ENCODE measurements around the gene FOXI1.

DNA sequence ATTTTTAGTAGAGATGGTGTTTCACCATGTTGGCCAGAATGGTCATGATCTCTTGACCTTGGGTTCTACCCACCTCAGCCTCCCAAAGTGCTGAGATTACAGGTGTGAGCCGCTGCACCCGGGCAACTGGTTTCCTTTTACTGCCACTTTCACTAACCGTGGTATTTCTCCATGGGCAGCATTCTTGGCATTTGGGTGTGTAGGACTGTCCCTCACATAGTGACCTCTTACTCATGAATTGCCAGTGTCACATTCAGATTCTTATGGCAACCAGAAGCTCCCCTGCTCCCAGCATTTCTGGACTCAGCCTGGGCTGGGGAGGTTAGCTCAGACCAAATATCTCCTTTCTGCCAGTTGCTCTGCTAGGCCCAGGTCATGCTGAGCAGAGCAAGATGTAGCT, 50.1 kb downstream of the FOXI1 start:
- TF ChIP-seq, protein P1, sequence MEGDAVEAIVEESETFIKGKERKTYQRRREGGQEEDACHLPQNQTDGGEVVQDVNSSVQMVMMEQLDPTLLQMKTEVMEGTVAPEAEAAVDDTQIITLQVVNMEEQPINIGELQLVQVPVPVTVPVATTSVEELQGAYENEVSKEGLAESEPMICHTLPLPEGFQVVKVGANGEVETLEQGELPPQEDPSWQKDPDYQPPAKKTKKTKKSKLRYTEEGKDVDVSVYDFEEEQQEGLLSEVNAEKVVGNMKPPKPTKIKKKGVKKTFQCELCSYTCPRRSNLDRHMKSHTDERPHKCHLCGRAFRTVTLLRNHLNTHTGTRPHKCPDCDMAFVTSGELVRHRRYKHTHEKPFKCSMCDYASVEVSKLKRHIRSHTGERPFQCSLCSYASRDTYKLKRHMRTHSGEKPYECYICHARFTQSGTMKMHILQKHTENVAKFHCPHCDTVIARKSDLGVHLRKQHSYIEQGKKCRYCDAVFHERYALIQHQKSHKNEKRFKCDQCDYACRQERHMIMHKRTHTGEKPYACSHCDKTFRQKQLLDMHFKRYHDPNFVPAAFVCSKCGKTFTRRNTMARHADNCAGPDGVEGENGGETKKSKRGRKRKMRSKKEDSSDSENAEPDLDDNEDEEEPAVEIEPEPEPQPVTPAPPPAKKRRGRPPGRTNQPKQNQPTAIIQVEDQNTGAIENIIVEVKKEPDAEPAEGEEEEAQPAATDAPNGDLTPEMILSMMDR (IDR thresholded peaks at IDR 0.05) = no peak
- no peak for TF ChIP-seq POLR2A (IDR thresholded peaks at IDR 0.05)

Data from body of pancreas (tissue), 4 donors.